RWPE1 (cell line): Measurements from ENCODE around the gene IGSF8.

Experiments
- CTCF ChIA-PET: fragments of 350-600 bp; sonication (Branson Sonifier 250); formaldehyde crosslinking; extraction: SDS; loops from one replicate; lab custom pipeline; 2021; lab: Yijun Ruan, JAX
- POLR2A ChIA-PET: fragments of 400-600 bp; formaldehyde crosslinking; extraction: SDS; loops from one replicate; lab custom pipeline; 2020; ENCODE audit warnings: antibody characterized with exemption; ENCODE audit not compliant: low non-redundant PET; lab: Yijun Ruan, JAX
- DNase-seq: peaks from one replicate; pipeline ENCODE4 v3.0.0; 2012; ENCODE audit warnings: low spot score
- H3K27ac ChIP-seq: fragments of 450-650 bp; 2 replicates; pipeline ENCODE4 v1.5.1; 2017
- CTCF ChIP-seq: fragments of 450-650 bp; conservative IDR thresholded peaks from 2 replicates; pipeline ENCODE4 v1.5.1; 2017; ENCODE audit warnings: low read depth, mild to moderate bottlenecking

IGSF8 gene

GRCh38 chr1:160066829-160067745 lies 31.3 kb downstream of the IGSF8 start:
- POLR2A ChIA-PET: no interaction called here
- TF ChIP-seq CTCF: no peak
- CTCF ChIA-PET: interaction anchor here (0.6 to 2.4 kb wide), 4 partner anchors 9 to 149 kb away, joined by 3 to 8 read pairs (median 3); no protein-coding TSS in a partner anchor
- no peak for DNase-seq
- no peak overlapping the region for H3K27ac ChIP-seq

GRCh38 chr1:160064746-160065145 lies 33.7 kb downstream of the IGSF8 start:
- ChIA-PET CTCF (no interaction called here), POLR2A (no interaction called here)
- no peak for TF ChIP-seq CTCF
- H3K27ac ChIP-seq: no peak overlapping the region
- no peak for DNase-seq

- no peak overlapping the region for H3K27ac ChIP-seq
- no peak for DNase-seq
- ChIA-PET POLR2A (no interaction called here), CTCF (no interaction called here)
- no peak for TF ChIP-seq CTCF
Measured at GRCh38 chr1:160064164-160064563, 34.3 kb downstream of the IGSF8 start.

DNA sequence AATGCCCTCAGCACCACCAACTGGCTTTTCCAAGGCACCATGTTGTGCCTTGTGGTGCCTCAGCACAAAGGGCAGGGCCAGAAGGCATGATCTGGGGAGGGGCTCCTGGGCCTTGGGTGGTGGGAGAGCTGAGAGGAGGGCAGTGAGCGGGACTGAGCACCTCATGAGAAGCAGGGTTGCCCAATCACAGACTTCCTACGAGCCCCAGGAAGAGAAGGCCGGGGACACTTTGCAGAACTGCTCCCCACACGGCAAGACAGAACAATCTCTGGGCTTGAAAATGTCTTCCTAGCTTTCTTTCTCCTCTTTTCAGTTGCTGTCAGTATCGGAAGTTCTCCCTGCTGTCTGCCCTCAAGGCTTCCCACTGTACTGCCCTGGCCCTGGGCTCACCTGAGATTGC lies 35.2 kb downstream of the IGSF8 start:
- ChIA-PET CTCF (interaction anchor here (0.5 to 1.3 kb wide), 2 partner anchors 17 to 1012 kb away, joined by 3 to 4 read pairs; no protein-coding TSS in a partner anchor), POLR2A (no interaction called here)
- DNase-seq: no peak
- no peak overlapping the region for H3K27ac ChIP-seq
- no peak for TF ChIP-seq CTCF

DNA sequence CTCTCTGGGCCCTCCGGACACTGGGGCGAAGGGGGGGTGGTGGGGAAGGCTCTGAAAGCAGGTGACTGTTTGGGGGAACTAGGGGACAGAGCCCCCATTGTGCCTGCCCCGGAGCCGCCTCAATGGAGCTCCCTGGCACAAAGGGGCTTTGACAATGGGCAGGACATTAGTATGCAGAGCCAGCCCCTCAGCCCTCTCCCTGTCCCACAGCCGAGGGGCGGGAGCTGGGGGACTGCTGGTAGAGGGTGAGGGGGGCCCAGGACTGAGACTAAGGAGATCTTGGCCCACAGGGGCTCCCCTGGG lies 36.2 kb downstream of the IGSF8 start:
- CTCF ChIA-PET: interaction anchor here (0.6 kb wide), 1 partner anchor 130 kb away, joined by 4 read pairs; no protein-coding TSS in a partner anchor

More for the DNA sequence above, 36.2 kb downstream of the IGSF8 start:
- DNase-seq: no peak
- POLR2A ChIA-PET: no interaction called here
- TF ChIP-seq CTCF: no peak
- no peak overlapping the region for H3K27ac ChIP-seq
